ELR (cell line): Measurements from ENCODE around the gene PODXL2.
"Not testable (repeated sequence)": the region's sequence is repeated elsewhere in the genome, so short reads cannot be mapped to it uniquely, and the experiment has no call there.

Experiments used
- DNase-seq: peaks from one replicate; pipeline ENCODE4 v3.0.0-alpha.2; 2015; ENCODE audit warnings: low read depth

The PODXL2 gene

GRCh38 chr3:127628788-127629466 is at the start of gene PODXL2:
TSS of gene PODXL2 (plus strand) at chr3:127629185. CDS start at chr3:127629220, 35 bp downstream.
- DNase-seq = peak; percentile 31

DNA sequence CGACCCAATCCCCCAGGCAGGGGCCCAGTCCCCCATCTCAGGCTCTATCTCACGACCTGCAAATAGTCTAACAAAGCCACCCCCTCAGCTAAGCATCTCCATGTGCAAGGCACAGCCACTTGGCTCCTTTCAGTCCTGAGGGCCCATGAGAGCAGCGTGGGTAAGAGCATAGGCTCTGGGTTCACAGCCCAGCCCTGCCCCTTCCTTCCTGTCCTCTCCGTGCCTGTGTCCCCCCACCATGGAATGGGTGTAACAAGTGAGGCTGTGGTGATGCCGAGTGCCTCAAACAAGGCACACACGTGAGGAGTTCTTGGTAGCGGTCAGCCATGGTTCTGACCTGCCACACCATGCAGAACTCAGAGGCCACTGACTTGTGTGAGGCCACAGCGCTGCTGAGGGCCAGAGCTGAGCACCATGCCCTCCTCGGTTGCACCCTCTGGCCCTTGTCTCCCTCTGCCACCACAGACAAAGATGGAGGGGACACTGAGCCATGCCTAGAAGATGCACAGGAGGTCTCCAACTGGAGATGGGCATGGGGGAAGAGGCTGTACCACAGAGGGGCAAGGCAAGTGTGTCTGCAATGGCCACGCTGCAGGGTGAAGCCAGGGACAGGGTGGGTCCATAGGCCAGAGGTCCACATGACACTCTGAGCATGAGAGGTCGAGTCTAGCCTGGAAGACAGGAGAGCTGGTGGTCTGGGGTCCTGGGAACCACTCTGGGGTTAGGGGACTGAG is 48.5 kb upstream of the PODXL2 start:
- DNase-seq = no peak

DNA sequence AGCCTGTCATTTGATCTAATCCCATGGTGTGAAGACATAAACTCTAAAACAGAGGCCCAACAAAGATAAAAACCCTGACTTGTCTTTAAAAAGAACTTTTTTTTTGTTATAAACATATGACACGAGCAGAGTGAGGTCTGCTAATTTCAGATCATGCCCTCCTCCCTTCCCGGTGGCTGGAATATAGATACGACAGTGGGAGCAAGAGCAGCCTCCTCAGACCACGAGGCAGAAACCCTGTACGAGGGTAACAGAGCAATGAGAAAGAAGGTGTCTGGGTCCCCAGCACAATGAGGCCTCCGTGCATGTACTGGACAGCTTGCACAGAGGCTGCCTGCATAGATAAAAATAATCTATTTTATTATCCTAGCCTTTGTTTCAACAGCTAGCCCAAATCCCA is 44.3 kb upstream of the PODXL2 start:
- DNase-seq = no peak

DNA sequence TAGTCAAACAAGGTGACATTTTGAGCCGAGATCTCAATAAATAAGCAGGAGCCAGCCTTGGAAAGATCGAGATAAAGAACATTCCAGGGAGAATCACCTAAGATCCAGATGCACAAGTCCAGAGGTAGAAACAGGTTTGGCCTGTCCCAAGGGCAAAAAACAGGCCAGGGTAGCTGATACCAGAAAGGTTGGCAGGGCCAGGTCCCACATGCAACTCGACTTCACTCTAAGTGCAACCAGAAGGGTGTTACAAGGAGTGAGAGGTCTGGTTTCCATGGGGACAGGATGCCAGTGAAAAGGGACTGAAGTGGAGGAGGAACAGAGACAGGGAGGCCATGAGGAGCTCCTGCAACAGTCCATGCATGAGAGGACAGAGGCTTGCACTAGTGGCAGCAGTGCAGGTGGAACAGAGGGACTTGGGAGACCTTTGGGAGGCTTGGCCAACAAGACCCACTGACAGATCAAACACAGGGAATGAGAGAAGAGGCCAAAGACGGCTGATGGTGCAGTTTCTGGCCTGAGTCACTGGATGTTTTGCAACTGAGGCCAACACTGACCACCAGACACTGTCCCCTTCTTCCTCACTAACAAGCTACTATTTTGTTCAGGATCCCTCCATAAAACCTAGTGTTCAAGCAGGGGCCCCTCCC is 43.7 kb upstream of the PODXL2 start:
- DNase-seq = peak; percentile 36

GRCh38 chr3:127585813-127586413 is 43.1 kb upstream of the PODXL2 start:
- DNase-seq = no peak

DNA sequence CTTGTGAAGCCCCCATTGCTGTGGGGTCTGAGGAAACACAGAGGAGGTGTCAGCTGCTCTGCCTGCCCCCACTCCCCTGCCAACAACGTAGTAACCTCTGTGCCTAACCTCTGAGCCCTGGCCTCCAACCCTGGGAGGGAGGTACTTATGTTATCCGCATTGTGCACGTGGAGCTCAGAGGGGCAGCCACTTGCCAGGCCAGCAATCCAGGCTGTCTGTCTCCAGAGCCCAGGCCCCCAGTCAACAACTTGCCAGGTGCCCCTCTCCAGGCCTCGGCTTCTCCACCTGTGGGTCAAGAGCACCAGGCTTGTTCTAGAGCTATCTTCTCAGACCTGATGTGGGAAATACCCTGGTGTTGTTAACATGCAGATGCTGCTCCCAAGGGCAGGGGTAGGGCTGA is 41.1 kb upstream of the PODXL2 start:
- DNase-seq = no peak

- peak; percentile 93 for DNase-seq
Measured at GRCh38 chr3:127588806-127589577, 40.0 kb upstream of the PODXL2 start.

GRCh38 chr3:127589600-127590281 is 39.2 kb upstream of the PODXL2 start:
- DNase-seq = peak; percentile 53

DNA sequence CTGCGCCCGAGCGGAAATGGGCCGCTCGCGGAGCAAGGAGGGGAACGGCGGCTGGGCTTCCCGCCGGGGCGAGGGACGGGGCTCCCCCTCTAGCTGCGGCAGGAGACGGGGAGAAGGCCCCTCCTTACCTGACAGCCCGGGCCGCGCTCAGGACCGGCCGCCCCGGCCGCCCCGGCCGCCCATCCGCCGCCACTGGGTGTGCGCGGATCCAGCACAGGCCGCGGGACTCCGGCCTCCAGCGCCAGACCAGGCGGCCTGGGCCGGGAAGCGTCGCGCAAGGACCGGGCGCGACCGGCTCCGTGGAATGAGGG is 38.7 kb upstream of the PODXL2 start:
- no peak for DNase-seq

- peak; percentile 99 for DNase-seq
Measured at GRCh38 chr3:127590593-127591465, 38.2 kb upstream of the PODXL2 start, which contains the start of gene TPRA1. TSS of gene TPRA1 (minus strand) at chr3:127590733. CDS start at chr3:127580146, 10,587 bp downstream.

GRCh38 chr3:127593178-127593577 is 35.8 kb upstream of the PODXL2 start:
- DNase-seq = no peak

DNA sequence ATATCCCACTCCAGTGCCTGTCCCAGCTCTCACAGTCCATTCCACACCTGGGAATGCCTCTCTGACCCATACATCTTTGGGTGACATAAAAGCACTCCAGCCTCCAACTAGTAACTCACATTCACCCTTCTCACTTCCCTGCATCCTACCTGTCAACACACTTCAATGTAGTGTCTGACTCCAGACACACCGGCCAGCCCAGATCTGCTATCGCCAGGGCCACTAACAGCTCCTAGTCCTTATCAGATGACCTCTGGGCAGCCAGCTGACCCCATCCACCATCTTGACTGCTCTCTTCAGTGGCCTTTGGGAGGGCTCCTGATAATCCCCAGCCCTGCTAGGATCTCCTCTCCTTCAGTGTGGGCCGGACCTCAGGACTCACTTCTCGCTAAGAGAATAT is 33.7 kb upstream of the PODXL2 start:
- no peak for DNase-seq

DNA sequence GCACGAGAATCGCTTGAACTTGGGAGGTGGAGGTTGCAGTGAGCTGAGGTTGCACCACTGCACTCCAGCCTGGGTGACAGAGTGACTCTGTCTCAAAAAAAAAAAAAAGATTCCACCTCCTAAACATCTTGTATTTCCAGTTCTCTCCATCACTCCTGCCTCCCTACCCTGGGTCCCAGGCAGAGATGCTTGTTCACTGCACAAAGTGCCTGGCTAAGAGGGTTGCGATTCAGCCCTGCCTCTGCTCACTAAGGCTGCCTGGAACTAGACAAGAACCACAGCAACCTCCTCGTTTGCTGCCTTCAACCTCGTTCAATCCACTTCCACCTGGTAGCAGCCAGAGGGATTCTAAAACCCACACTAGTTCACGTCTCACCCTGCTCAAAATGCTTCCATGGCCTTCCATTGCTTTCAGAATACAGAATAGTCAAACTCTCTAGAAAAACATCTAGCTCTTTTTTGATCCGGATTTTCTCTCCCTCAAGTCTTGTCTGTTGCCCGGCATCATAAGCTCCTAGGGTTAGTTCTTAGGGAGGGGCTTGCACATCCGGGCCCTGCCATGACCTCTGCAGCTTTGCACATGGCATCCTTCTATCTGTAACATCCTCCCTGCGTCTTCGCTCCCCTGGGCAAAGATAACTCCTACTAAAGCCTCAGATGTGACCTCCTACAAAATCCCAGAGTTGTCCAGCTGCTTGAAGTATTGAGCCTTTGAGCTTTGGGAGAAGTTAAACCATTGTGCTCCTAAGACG is 31.8 kb upstream of the PODXL2 start:
- DNase-seq = no peak

DNA sequence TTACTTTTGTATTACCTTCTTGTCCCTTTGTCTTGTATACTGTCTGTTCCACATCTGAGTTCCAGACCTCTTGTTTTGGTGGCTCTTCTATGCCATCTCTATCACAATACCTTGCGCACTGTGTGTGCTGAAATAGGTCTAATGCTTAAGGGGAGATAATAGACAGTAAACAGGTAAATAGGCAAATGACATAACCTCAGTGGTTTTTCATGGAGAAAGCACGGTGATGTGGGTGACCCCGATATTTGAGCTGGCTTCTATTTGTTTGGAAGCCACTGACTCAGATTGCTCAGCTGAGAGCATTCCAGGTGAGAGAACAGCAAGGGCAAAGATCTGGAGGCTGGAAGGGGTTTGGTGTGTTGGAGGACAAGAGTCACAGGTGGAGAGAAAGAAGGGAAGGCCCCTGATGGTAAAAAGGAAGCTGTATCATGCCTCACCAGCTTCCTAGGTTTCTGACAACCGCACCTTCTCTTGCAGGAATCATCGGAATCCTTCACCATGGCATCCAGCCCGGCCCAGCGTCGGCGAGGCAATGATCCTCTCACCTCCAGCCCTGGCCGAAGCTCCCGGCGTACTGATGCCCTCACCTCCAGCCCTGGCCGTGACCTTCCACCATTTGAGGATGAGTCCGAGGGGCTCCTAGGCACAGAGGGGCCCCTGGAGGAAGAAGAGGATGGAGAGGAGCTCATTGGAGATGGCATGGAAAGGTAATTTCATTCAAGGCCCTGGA is 30.0 kb upstream of the PODXL2 start:
- no peak for DNase-seq

DNA sequence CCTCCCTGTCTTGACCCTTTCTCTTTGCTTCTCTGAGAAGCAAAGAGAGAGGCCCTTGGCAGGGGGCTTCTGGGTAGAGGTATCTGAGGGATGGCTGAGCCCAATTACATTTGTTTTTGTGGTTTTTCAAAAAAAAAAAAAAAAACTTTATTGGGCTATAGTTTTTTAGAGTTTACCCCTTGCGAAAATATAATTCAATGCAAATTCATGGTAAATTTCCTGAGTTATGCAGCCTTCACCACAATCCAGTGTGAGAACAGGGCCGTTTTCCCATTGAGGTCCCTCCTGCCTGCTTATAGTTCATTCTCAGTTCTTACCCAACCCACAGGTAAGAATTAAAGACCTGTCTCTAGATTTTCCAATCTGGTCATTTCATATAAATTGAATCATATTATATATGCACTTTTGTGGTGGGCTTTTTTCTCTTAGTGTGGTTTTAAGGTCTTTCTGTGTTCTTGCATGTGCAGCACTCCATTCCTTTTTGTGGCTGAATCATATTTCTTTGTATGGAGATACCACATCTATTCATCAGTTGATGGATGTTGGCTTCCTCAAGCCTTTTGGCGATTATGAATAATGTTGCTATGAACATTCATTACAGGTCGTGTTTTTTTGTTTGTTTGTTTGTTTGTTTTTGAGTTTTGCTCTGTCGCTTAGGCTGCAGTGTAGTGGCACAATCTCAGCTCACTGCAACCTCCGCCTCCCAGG is 28.1 kb upstream of the PODXL2 start:
- DNase-seq = no peak

GRCh38 chr3:127604035-127604434 is 24.9 kb upstream of the PODXL2 start:
- no peak for DNase-seq

- DNase-seq = no peak
Measured at GRCh38 chr3:127604546-127605165, 24.3 kb upstream of the PODXL2 start.

GRCh38 chr3:127605547-127605946 is 23.4 kb upstream of the PODXL2 start:
- DNase-seq = not testable (repeated sequence)
